ENCODE measurements around the gene HDHD3. TPM values are rescaled to one million over a fixed set of nuclear protein-coding genes. Genes with fewer than 3 reads are reported as not detected.
A peak's percentile ranks its signal among the peaks of the same experiment; 100 is the strongest.

HDHD3 gene
- total RNA-seq, 2 donors from 2014 or later, result 24.3 to 37.1 TPM

- no peak for DNase-seq
- H3K36me3 ChIP-seq (ENCODE audit: control insufficient read depth, insufficient read depth, low read length), result peaks cover 32% of the 10 kb centered on the region
- H3K4me1 ChIP-seq (ENCODE audit: control insufficient read depth, insufficient read depth, low read length), result peaks cover 13% of the 10 kb centered on the region
- Mint-ChIP-seq H3K9me3 (no peaks in the 10 kb centered on the region), H3K4me3 (peak overlapping the region; percentile 2), H3K27me3 (ENCODE audit: insufficient read depth) (no peaks in the 10 kb centered on the region), H3K36me3 (ENCODE audit: low read depth) (peaks cover 24% of the 10 kb centered on the region), H3K4me1 (peaks cover 20% of the 10 kb centered on the region), H3K27ac (peak overlapping the region; percentile 52)
- 92 to 97% methylated on average over 18 to 24 of the region's 24 CpGs for WGBS, 2 experiments (ENCODE audit: insufficient coverage in 1 of 2, insufficient read length in 1 of 2)
- TF ChIP-seq CTCF (conservative IDR thresholded peaks at IDR 0.05), result no peak
- H3K9me3 ChIP-seq (ENCODE audit: control insufficient read depth, low read length), result no peaks in the 10 kb centered on the region
- H3K27me3 ChIP-seq (ENCODE audit: control insufficient read depth, insufficient read depth, low read length, poor library complexity, severe bottlenecking), result no peaks in the 10 kb centered on the region
- H3K27ac ChIP-seq (ENCODE audit: low read depth, low read length), result no peak overlapping the region
- peak overlapping the region; percentile 17 for H3K4me3 ChIP-seq (ENCODE audit: low read length)
- H3K9ac ChIP-seq (ENCODE audit: extremely low read depth, low read length, poor library complexity, severe bottlenecking), result no peak overlapping the region
Observed at GRCh38 chr9:113373676-113374392, 3.0 kb downstream of the HDHD3 start.

GRCh38 chr9:113373256-113373655 lies 3.5 kb downstream of the HDHD3 start:
- Histone ChIP-seq H3K4me1 (ENCODE audit: control insufficient read depth, insufficient read depth, low read length) (peaks cover 10% of the 10 kb centered on the region), H3K36me3 (ENCODE audit: control insufficient read depth, insufficient read depth, low read length) (peaks cover 32% of the 10 kb centered on the region), H3K9ac (ENCODE audit: extremely low read depth, low read length, poor library complexity, severe bottlenecking) (no peak overlapping the region), H3K4me3 (ENCODE audit: low read length) (peak overlapping the region; percentile 17), H3K27ac (ENCODE audit: low read depth, low read length) (no peak overlapping the region), H3K27me3 (ENCODE audit: control insufficient read depth, insufficient read depth, low read length, poor library complexity, severe bottlenecking) (no peaks in the 10 kb centered on the region), H3K9me3 (ENCODE audit: control insufficient read depth, low read length) (no peaks in the 10 kb centered on the region)
- 50 to 51% methylated on average over 2 to 3 of the region's 3 CpGs for WGBS, 2 experiments (ENCODE audit: insufficient coverage in 1 of 2, insufficient read length in 1 of 2)
- Mint-ChIP-seq H3K4me1 (peaks cover 16% of the 10 kb centered on the region), H3K27ac (peak overlapping the region; percentile 52), H3K27me3 (ENCODE audit: insufficient read depth) (no peaks in the 10 kb centered on the region), H3K9me3 (no peaks in the 10 kb centered on the region), H3K4me3 (peak overlapping the region; percentile 2), H3K36me3 (ENCODE audit: low read depth) (peaks cover 30% of the 10 kb centered on the region)
- peak; percentile 65 for DNase-seq
- no peak for TF ChIP-seq CTCF (conservative IDR thresholded peaks at IDR 0.05)

GRCh38 chr9:113372059-113372458 lies 4.7 kb downstream of the HDHD3 start:
- H3K9me3 ChIP-seq (ENCODE audit: control insufficient read depth, low read length), result no peaks in the 10 kb centered on the region
- H3K27me3 ChIP-seq (ENCODE audit: control insufficient read depth, insufficient read depth, low read length, poor library complexity, severe bottlenecking), result no peaks in the 10 kb centered on the region
- no peak for TF ChIP-seq CTCF (conservative IDR thresholded peaks at IDR 0.05)
- Mint-ChIP-seq H3K4me1 (peaks cover 16% of the 10 kb centered on the region), H3K27ac (no peak overlapping the region), H3K36me3 (ENCODE audit: low read depth) (peaks cover 40% of the 10 kb centered on the region), H3K4me3 (no peak overlapping the region), H3K27me3 (ENCODE audit: insufficient read depth) (no peaks in the 10 kb centered on the region), H3K9me3 (no peaks in the 10 kb centered on the region)
- H3K36me3 ChIP-seq (ENCODE audit: control insufficient read depth, insufficient read depth, low read length), result peaks cover 32% of the 10 kb centered on the region
- WGBS, 2 experiments (ENCODE audit: insufficient coverage in 1 of 2, insufficient read length in 1 of 2), result 94 to 96% methylated on average over 3 to 5 of the region's 5 CpGs
- H3K27ac ChIP-seq (ENCODE audit: low read depth, low read length), result no peak overlapping the region
- H3K4me1 ChIP-seq (ENCODE audit: control insufficient read depth, insufficient read depth, low read length), result peaks cover 10% of the 10 kb centered on the region
- H3K9ac ChIP-seq (ENCODE audit: extremely low read depth, low read length, poor library complexity, severe bottlenecking), result no peak overlapping the region
- DNase-seq, result no peak
- H3K4me3 ChIP-seq (ENCODE audit: low read length), result no peak overlapping the region
